HEK293 (cell line): ENCODE results near the gene C17orf67.

Experiments used
- EGR2 ChIP-seq: fragments of 450-650 bp; formaldehyde crosslinking; IDR thresholded peaks from 2 replicates; pipeline ENCODE4 v1.5.1; 2016; ENCODE audit warnings: low read depth, missing biosample characterization, missing genetic modification characterization
- ZNF274 ChIP-seq, 2 experiments: fragments of 200-500 bp in 1 of 2; fragments of 450-650 bp in 1 of 2; sonication (Bioruptor generic) in 1 of 2; formaldehyde crosslinking in 1 of 2; IDR thresholded peaks; 2 replicates each; pipeline versions ENCODE4 v1.5.1 to v1.6.1; 2014 to 2016; ENCODE audit warnings: borderline replicate concordance in 1 of 2, inconsistent platforms in 1 of 2, low read length in 1 of 2, missing biosample characterization in 1 of 2, missing genetic modification characterization in 1 of 2

GRCh38 chr17:56842577-56842976 is 8.9 kb upstream of the C17orf67 start:
- TF ChIP-seq ZNF274 (IDR thresholded peaks at IDR 0.05; ENCODE audit: low read length) (no peak), ZNF274 (tag by site-specific recombination; IDR thresholded peaks at IDR 0.05; ENCODE audit: borderline replicate concordance) (no peak), EGR2 (tag by site-specific recombination) (no peak)
